NK-92 (cell line): Measurements from ENCODE around the gene ART1.

Source experiments
- DNase-seq: peaks from one replicate; lab custom pipeline; 2025; ENCODE audit not compliant: unreplicated experiment; lab: John Stamatoyannopoulos, UW

ART1 gene

GRCh38 chr11:3712274-3712673 lies 67.3 kb downstream of the ART1 start:
- DNase-seq = no peak
